OCI-LY1 (cell line): Measurements from ENCODE around the gene PAX6.

Experiments used
- H2AFZ ChIP-seq: fragments of 200-600 bp; sonication (generic), shearing (Covaris generic); 2 replicates; pipeline ENCODE4 v1.6.0; 2014; ENCODE audit warnings: antibody characterized with exemption, mild to moderate bottlenecking, low read length
- H3F3A ChIP-seq: fragments of 200-600 bp; sonication (generic), shearing (Covaris generic); 2 replicates; pipeline ENCODE4 v1.6.0; 2014; ENCODE audit warnings: mild to moderate bottlenecking, antibody characterized with exemption, low read length, moderate library complexity; ENCODE audit not compliant: insufficient read depth
- H3K27ac ChIP-seq: fragments of 200-600 bp; sonication (generic); 2 replicates; pipeline ENCODE4 v1.5.1; 2014; ENCODE audit warnings: low read length, mixed run types, mild to moderate bottlenecking, low read depth; ENCODE audit not compliant: poor library complexity, severe bottlenecking
- H3K27me3 ChIP-seq: fragments of 200-600 bp; sonication (generic); 2 replicates; pipeline ENCODE4 v1.6.0; 2014; ENCODE audit warnings: antibody characterized with exemption, mild to moderate bottlenecking, low read length, moderate library complexity; ENCODE audit not compliant: insufficient read depth
- H3K36me3 ChIP-seq: fragments of 200-600 bp; sonication (generic); 2 replicates; pipeline ENCODE4 v1.6.1; 2014; ENCODE audit warnings: mild to moderate bottlenecking, antibody characterized with exemption, low read length, moderate library complexity, mixed read lengths; ENCODE audit not compliant: insufficient read depth
- H3K4me1 ChIP-seq: fragments of 200-600 bp; sonication (generic); 2 replicates; pipeline ENCODE4 v1.5.1; 2014; ENCODE audit warnings: mild to moderate bottlenecking, low read length, moderate library complexity; ENCODE audit not compliant: insufficient read depth, severe bottlenecking
- H3K4me2 ChIP-seq: fragments of 200-600 bp; sonication (generic), shearing (Covaris generic); 2 replicates; pipeline ENCODE4 v1.6.1; 2014; ENCODE audit warnings: low read length
- H3K4me3 ChIP-seq: fragments of 200-600 bp; sonication (generic); 2 replicates; pipeline ENCODE4 v1.5.1; 2014; ENCODE audit warnings: low read length, low read depth, mild to moderate bottlenecking, mixed read lengths; ENCODE audit not compliant: poor library complexity, severe bottlenecking
- H3K79me2 ChIP-seq: fragments of 200-600 bp; shearing (Covaris generic); 2 replicates; pipeline ENCODE4 v1.6.1; 2016; ENCODE audit warnings: mixed run types, low read length, mixed read lengths; ENCODE audit not compliant: insufficient read depth
- H3K9ac ChIP-seq: fragments of 200-600 bp; sonication (generic), shearing (Covaris generic); 2 replicates; pipeline ENCODE4 v1.6.1; 2014; ENCODE audit warnings: mild to moderate bottlenecking, low read length, mixed read lengths
- H3K9me2 ChIP-seq: fragments of 200-600 bp; sonication (generic), shearing (Covaris generic); 2 replicates; pipeline ENCODE4 v1.6.1; 2014; ENCODE audit warnings: low read depth, mild to moderate bottlenecking, low read length, mixed read lengths
- H3K9me3 ChIP-seq: fragments of 200-600 bp; shearing (Covaris generic); 2 replicates; pipeline ENCODE4 v1.6.1; 2014; ENCODE audit warnings: low read length, mixed read lengths
- H4K20me1 ChIP-seq: fragments of 200-600 bp; sonication (generic), shearing (Covaris generic); 2 replicates; pipeline ENCODE4 v1.6.0; 2016; ENCODE audit warnings: mild to moderate bottlenecking, low read length; ENCODE audit not compliant: insufficient read depth
- CTCF ChIP-seq: fragments of 200-600 bp; sonication (generic), shearing (Covaris generic); IDR thresholded peaks from 2 replicates; pipeline ENCODE4 v1.5.1; 2017; ENCODE audit warnings: mild to moderate bottlenecking, antibody characterized with exemption, low read length, moderate library complexity, mixed read lengths
- EZH2 ChIP-seq: fragments of 200-600 bp; sonication (generic), shearing (Covaris generic); IDR thresholded peaks from 2 replicates; pipeline ENCODE4 v1.8.0; 2017; ENCODE audit warnings: borderline replicate concordance, mixed run types, mild to moderate bottlenecking, antibody characterized with exemption, low read length, moderate library complexity, mixed read lengths

The PAX6 gene

GRCh38 chr11:31805629-31806185, 5.4 kb downstream of the PAX6 start:
- no peak overlapping the region for H3K4me3 ChIP-seq
- H4K20me1 ChIP-seq, result no peaks in the 10 kb centered on the region
- 0 out of 2 replicates have a peak, but pooled peaks cover 4% of the 10 kb centered on the region for H3K27me3 ChIP-seq

GRCh38 chr11:31805037-31805628, 6.0 kb downstream of the PAX6 start:
- Histone ChIP-seq H3K27me3 (0 out of 2 replicates have a peak, but pooled peaks cover 4% of the 10 kb centered on the region), H3K9me3 (no peaks in the 10 kb centered on the region), H3K4me1 (no peaks in the 10 kb centered on the region), H3K79me2 (no peaks in the 10 kb centered on the region), H3F3A (no peaks in the 10 kb centered on the region), H3K27ac (no peak overlapping the region), H3K9me2 (no peaks in the 10 kb centered on the region), H3K4me3 (no peak overlapping the region), H3K9ac (no peak overlapping the region), H3K4me2 (no peak overlapping the region), H2AFZ (no peak overlapping the region), H4K20me1 (no peaks in the 10 kb centered on the region), H3K36me3 (no peaks in the 10 kb centered on the region)
- TF ChIP-seq CTCF (no peak), EZH2 (no peak)

More at GRCh38 chr11:31805629-31806185, 5.4 kb downstream of the PAX6 start:
- H3K4me1 ChIP-seq, result no peaks in the 10 kb centered on the region
- no peak overlapping the region for H3K9ac ChIP-seq
- no peaks in the 10 kb centered on the region for H3K9me2 ChIP-seq
- H2AFZ ChIP-seq, result no peak overlapping the region
- H3K4me2 ChIP-seq, result no peak overlapping the region
- H3K79me2 ChIP-seq, result no peaks in the 10 kb centered on the region
- H3K36me3 ChIP-seq, result no peaks in the 10 kb centered on the region
- H3K9me3 ChIP-seq, result no peaks in the 10 kb centered on the region
- H3F3A ChIP-seq, result no peaks in the 10 kb centered on the region
- TF ChIP-seq EZH2, result no peak
- no peak overlapping the region for H3K27ac ChIP-seq

- Histone ChIP-seq H3K9ac (no peak overlapping the region), H3K9me3 (no peaks in the 10 kb centered on the region), H3F3A (no peaks in the 10 kb centered on the region), H3K36me3 (no peaks in the 10 kb centered on the region), H4K20me1 (no peaks in the 10 kb centered on the region), H3K27me3 (0 out of 2 replicates have a peak, but pooled peaks cover 4% of the 10 kb centered on the region), H2AFZ (no peak overlapping the region), H3K9me2 (no peaks in the 10 kb centered on the region), H3K4me3 (no peak overlapping the region), H3K79me2 (no peaks in the 10 kb centered on the region), H3K4me1 (no peaks in the 10 kb centered on the region), H3K4me2 (no peak overlapping the region), H3K27ac (no peak overlapping the region)
- TF ChIP-seq EZH2 (no peak), CTCF (no peak)
Measured at GRCh38 chr11:31804312-31805036, 6.6 kb downstream of the PAX6 start.
